ENCODE data around the gene IL19.

IL19 gene

DNA sequence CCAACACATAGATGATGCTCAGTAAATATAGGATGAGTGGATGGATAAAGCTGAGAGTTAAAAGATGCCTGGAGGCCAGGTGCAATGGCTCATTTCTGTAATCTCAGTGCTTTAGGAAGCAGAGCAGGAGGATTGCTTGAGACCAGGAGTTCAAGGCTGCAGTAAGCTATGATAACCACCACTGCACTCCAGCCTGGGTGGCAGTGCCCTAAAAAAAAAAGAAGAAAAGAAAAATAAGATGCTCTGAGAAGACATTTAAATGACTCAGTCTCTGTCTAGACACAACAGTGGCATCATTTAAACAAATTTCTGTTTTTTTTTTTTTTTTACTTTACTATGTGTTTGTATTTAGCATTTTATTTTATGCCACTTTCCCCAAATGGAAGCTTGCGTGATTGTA lies 25.3 kb upstream of the IL19 start:
- H2AFZ ChIP-seq (ENCODE audit: low read length) = no peak overlapping the region
- H3K4me3 ChIP-seq (ENCODE audit: low read length, poor library complexity, severe bottlenecking) = no peak overlapping the region
- TF ChIP-seq CTCF (conservative IDR thresholded peaks at IDR 0.05; ENCODE audit: low read length) (no peak), EZH2phosphoT487 (IDR thresholded peaks at IDR 0.05; ENCODE audit: borderline replicate concordance) (no peak)
- no peaks in the 10 kb centered on the region for H3K9me3 ChIP-seq (ENCODE audit: insufficient read depth, low read depth, low read length)
- no peaks in the 10 kb centered on the region for H3K9me2 ChIP-seq (replicated peaks; ENCODE audit: low read depth, low read length)
- H4K20me1 ChIP-seq (ENCODE audit: insufficient read depth, low read length, poor library complexity, severe bottlenecking) = no peaks in the 10 kb centered on the region
- H3F3A ChIP-seq (ENCODE audit: low read depth) = no peaks in the 10 kb centered on the region
- H3K4me1 ChIP-seq (ENCODE audit: insufficient read depth, low read length, poor library complexity, severe bottlenecking) = peaks cover 18% of the 10 kb centered on the region
- no peaks in the 10 kb centered on the region for H3K79me2 ChIP-seq (ENCODE audit: insufficient read depth, low read length)
- H3K36me3 ChIP-seq (ENCODE audit: insufficient read depth, low read length) = no peaks in the 10 kb centered on the region
- H3K4me2 ChIP-seq (ENCODE audit: low read depth, low read length, poor library complexity, severe bottlenecking) = no peak overlapping the region
- H3K9ac ChIP-seq (ENCODE audit: low read depth, low read length, poor library complexity, severe bottlenecking) = no peak overlapping the region
- H3K27me3 ChIP-seq (ENCODE audit: insufficient read depth, low read length, poor library complexity, severe bottlenecking) = no peaks in the 10 kb centered on the region

- Histone ChIP-seq H3K9ac (ENCODE audit: low read depth, low read length, poor library complexity, severe bottlenecking) (no peak overlapping the region), H3K4me3 (ENCODE audit: low read length, poor library complexity, severe bottlenecking) (no peak overlapping the region), H3K9me3 (ENCODE audit: insufficient read depth, low read depth, low read length) (no peaks in the 10 kb centered on the region), H3K4me2 (ENCODE audit: low read depth, low read length, poor library complexity, severe bottlenecking) (no peak overlapping the region), H3K36me3 (ENCODE audit: insufficient read depth, low read length) (no peaks in the 10 kb centered on the region), H3F3A (ENCODE audit: low read depth) (no peaks in the 10 kb centered on the region), H4K20me1 (ENCODE audit: insufficient read depth, low read length, poor library complexity, severe bottlenecking) (no peaks in the 10 kb centered on the region), H3K9me2 (replicated peaks; ENCODE audit: low read depth, low read length) (no peaks in the 10 kb centered on the region), H3K79me2 (ENCODE audit: insufficient read depth, low read length) (no peaks in the 10 kb centered on the region), H3K27me3 (ENCODE audit: insufficient read depth, low read length, poor library complexity, severe bottlenecking) (no peaks in the 10 kb centered on the region), H3K4me1 (ENCODE audit: insufficient read depth, low read length, poor library complexity, severe bottlenecking) (peaks cover 7% of the 10 kb centered on the region), H2AFZ (ENCODE audit: low read length) (no peak overlapping the region)
- TF ChIP-seq EZH2phosphoT487 (IDR thresholded peaks at IDR 0.05; ENCODE audit: borderline replicate concordance) (no peak), CTCF (conservative IDR thresholded peaks at IDR 0.05; ENCODE audit: low read length) (no peak)
Observed at GRCh38 chr1:206748348-206749030, 22.1 kb upstream of the IL19 start.

DNA sequence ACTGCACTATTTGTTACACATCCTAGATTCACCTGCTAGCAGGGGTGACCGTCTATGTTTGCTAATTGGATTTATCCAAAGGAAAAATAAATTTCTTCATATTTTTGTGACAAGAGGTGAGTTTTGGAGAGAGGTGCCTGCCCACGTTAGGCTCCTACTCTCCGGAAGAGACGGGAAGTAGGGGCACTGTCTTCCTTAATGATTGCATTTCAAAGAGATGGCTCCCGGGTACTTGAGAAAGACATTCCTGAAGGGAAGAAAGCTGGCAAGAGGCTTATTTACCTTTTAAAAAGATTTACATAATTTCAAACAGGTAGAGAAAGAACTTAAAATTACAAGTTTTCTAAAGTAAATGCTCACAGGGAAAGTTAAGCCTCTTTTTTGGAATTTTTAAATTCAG lies 18.7 kb upstream of the IL19 start:
- Histone ChIP-seq H2AFZ (ENCODE audit: low read length) (no peak overlapping the region), H3K4me1 (ENCODE audit: insufficient read depth, low read length, poor library complexity, severe bottlenecking) (peaks cover 11% of the 10 kb centered on the region), H3K27me3 (ENCODE audit: insufficient read depth, low read length, poor library complexity, severe bottlenecking) (no peaks in the 10 kb centered on the region), H3F3A (ENCODE audit: low read depth) (no peaks in the 10 kb centered on the region), H3K9ac (ENCODE audit: low read depth, low read length, poor library complexity, severe bottlenecking) (no peak overlapping the region), H3K4me3 (ENCODE audit: low read length, poor library complexity, severe bottlenecking) (no peak overlapping the region), H3K9me2 (replicated peaks; ENCODE audit: low read depth, low read length) (no peaks in the 10 kb centered on the region), H3K4me2 (ENCODE audit: low read depth, low read length, poor library complexity, severe bottlenecking) (no peak overlapping the region), H3K9me3 (ENCODE audit: insufficient read depth, low read depth, low read length) (no peaks in the 10 kb centered on the region), H3K79me2 (ENCODE audit: insufficient read depth, low read length) (no peaks in the 10 kb centered on the region), H3K36me3 (ENCODE audit: insufficient read depth, low read length) (no peaks in the 10 kb centered on the region), H4K20me1 (ENCODE audit: insufficient read depth, low read length, poor library complexity, severe bottlenecking) (no peaks in the 10 kb centered on the region)
- no peak for TF ChIP-seq EZH2phosphoT487 (IDR thresholded peaks at IDR 0.05; ENCODE audit: borderline replicate concordance)
- TF ChIP-seq CTCF (conservative IDR thresholded peaks at IDR 0.05; ENCODE audit: low read length) = no peak

All from Loucy (cell line).